ENCODE data around the gene SPANXN4. TPM values are rescaled to one million over a fixed set of nuclear protein-coding genes. Genes with fewer than 3 reads are reported as not detected.

Gene SPANXN4
- total and polyA plus RNA-seq, 4 donors: not detected

- DNase-seq (ENCODE audit: low spot score): no peak
- Histone ChIP-seq H3K9me3 (ENCODE audit: control insufficient read depth in 4 of 4, low read length in 3 of 4) (no peaks in the 10 kb centered on the region), H3K4me3 (ENCODE audit: low read depth in 1 of 3, low read length in 3 of 3) (no peak overlapping the region), H3K4me1 (ENCODE audit: control insufficient read depth in 4 of 4, insufficient read depth in 4 of 4, low read length in 3 of 4) (no peaks in the 10 kb centered on the region), H3K36me3 (ENCODE audit: control insufficient read depth in 4 of 4, insufficient read depth in 3 of 4, low read depth in 1 of 4, low read length in 3 of 4) (no peaks in the 10 kb centered on the region), H3K27ac (ENCODE audit: low read depth in 1 of 2, low read length in 2 of 2) (no peak overlapping the region), H3K27me3 (ENCODE audit: control insufficient read depth in 4 of 4, insufficient read depth in 4 of 4, low read length in 3 of 4) (no peaks in the 10 kb centered on the region), H3K9ac (ENCODE audit: low read depth in 1 of 2, low read length in 2 of 2) (no peak overlapping the region)
- 74% methylated on average over 2 of the region's 2 CpGs for WGBS
- TF ChIP-seq NR2F2 (IDR thresholded peaks at IDR 0.05): no peak
- TF ChIP-seq ATF3 (IDR thresholded peaks at IDR 0.05): no peak
- TF ChIP-seq TAF1 (conservative IDR thresholded peaks at IDR 0.05): no peak
- TF ChIP-seq, protein P1, sequence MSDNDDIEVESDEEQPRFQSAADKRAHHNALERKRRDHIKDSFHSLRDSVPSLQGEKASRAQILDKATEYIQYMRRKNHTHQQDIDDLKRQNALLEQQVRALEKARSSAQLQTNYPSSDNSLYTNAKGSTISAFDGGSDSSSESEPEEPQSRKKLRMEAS (IDR thresholded peaks at IDR 0.05): no peak
- TF ChIP-seq, protein P2, sequence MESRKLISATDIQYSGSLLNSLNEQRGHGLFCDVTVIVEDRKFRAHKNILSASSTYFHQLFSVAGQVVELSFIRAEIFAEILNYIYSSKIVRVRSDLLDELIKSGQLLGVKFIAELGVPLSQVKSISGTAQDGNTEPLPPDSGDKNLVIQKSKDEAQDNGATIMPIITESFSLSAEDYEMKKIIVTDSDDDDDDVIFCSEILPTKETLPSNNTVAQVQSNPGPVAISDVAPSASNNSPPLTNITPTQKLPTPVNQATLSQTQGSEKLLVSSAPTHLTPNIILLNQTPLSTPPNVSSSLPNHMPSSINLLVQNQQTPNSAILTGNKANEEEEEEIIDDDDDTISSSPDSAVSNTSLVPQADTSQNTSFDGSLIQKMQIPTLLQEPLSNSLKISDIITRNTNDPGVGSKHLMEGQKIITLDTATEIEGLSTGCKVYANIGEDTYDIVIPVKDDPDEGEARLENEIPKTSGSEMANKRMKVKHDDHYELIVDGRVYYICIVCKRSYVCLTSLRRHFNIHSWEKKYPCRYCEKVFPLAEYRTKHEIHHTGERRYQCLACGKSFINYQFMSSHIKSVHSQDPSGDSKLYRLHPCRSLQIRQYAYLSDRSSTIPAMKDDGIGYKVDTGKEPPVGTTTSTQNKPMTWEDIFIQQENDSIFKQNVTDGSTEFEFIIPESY (IDR thresholded peaks at IDR 0.05): no peak
- TF ChIP-seq RXRA (IDR thresholded peaks at IDR 0.05): no peak
- TF ChIP-seq GABPA (IDR thresholded peaks at IDR 0.05 in 1 of 2, conservative IDR thresholded peaks at IDR 0.05 in 1 of 2): no peak
- TF ChIP-seq REST (IDR thresholded peaks at IDR 0.05): no peak
- no peak for TF ChIP-seq HNF4G (IDR thresholded peaks at IDR 0.05)
- TF ChIP-seq, protein P3, sequence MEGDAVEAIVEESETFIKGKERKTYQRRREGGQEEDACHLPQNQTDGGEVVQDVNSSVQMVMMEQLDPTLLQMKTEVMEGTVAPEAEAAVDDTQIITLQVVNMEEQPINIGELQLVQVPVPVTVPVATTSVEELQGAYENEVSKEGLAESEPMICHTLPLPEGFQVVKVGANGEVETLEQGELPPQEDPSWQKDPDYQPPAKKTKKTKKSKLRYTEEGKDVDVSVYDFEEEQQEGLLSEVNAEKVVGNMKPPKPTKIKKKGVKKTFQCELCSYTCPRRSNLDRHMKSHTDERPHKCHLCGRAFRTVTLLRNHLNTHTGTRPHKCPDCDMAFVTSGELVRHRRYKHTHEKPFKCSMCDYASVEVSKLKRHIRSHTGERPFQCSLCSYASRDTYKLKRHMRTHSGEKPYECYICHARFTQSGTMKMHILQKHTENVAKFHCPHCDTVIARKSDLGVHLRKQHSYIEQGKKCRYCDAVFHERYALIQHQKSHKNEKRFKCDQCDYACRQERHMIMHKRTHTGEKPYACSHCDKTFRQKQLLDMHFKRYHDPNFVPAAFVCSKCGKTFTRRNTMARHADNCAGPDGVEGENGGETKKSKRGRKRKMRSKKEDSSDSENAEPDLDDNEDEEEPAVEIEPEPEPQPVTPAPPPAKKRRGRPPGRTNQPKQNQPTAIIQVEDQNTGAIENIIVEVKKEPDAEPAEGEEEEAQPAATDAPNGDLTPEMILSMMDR (IDR thresholded peaks at IDR 0.05; ENCODE audit: low read depth, low read length, missing input control): no peak
- no peak for TF ChIP-seq RAD21 (IDR thresholded peaks at IDR 0.05)
- no peak for TF ChIP-seq FOXA2 (IDR thresholded peaks at IDR 0.05)
- TF ChIP-seq HNF4A (conservative IDR thresholded peaks at IDR 0.05): no peak
- no peak for TF ChIP-seq EGR1 (IDR thresholded peaks at IDR 0.05; ENCODE audit: low read depth in 2 of 2)
- TF ChIP-seq SP1 (IDR thresholded peaks at IDR 0.05): no peak
- TF ChIP-seq FOXA1 (IDR thresholded peaks at IDR 0.05): no peak
Measured at GRCh38 chrX:143082537-143082936, 56.8 kb downstream of the SPANXN4 start.
